ENCODE results near the gene MAP2K5. TPM values are rescaled to one million over a fixed set of nuclear protein-coding genes. Genes with fewer than 3 reads are reported as not detected.

Gene MAP2K5
- total RNA-seq, 1 donor from 2014 or later = 26.1 TPM

DNA sequence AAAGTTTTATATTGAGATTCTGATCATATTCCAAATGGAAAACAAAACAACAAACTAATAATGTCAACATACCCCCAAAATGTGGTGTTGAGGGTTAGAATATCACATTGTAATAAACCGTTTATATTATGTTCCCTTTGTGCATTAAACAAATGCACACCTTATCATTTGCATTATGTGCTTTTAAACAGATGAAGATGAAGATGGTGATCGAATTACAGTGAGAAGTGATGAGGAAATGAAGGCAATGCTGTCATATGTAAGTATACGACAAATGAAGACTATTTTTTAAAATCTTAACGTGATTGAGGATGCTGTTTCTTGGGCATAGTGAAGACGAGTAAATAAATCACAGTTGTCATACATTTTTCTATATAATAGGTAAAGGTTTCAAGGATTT, 20.6 kb downstream of the MAP2K5 start:
- no peak for DNase-seq (ENCODE audit: extremely low spot score, unreplicated experiment)
- Mint-ChIP-seq H3K27me3 (ENCODE audit: unreplicated experiment) (no peaks in the 10 kb centered on the region), H3K9me3 (ENCODE audit: unreplicated experiment) (peaks cover 6% of the 10 kb centered on the region), H3K4me3 (ENCODE audit: unreplicated experiment) (no peak overlapping the region), H3K4me1 (ENCODE audit: unreplicated experiment) (peaks cover 4% of the 10 kb centered on the region), H3K36me3 (ENCODE audit: unreplicated experiment) (peaks cover 38% of the 10 kb centered on the region), H3K27ac (ENCODE audit: unreplicated experiment) (no peak overlapping the region)
- TF ChIP-seq, protein P1, sequence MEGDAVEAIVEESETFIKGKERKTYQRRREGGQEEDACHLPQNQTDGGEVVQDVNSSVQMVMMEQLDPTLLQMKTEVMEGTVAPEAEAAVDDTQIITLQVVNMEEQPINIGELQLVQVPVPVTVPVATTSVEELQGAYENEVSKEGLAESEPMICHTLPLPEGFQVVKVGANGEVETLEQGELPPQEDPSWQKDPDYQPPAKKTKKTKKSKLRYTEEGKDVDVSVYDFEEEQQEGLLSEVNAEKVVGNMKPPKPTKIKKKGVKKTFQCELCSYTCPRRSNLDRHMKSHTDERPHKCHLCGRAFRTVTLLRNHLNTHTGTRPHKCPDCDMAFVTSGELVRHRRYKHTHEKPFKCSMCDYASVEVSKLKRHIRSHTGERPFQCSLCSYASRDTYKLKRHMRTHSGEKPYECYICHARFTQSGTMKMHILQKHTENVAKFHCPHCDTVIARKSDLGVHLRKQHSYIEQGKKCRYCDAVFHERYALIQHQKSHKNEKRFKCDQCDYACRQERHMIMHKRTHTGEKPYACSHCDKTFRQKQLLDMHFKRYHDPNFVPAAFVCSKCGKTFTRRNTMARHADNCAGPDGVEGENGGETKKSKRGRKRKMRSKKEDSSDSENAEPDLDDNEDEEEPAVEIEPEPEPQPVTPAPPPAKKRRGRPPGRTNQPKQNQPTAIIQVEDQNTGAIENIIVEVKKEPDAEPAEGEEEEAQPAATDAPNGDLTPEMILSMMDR (IDR thresholded peaks at IDR 0.05) = no peak

DNA sequence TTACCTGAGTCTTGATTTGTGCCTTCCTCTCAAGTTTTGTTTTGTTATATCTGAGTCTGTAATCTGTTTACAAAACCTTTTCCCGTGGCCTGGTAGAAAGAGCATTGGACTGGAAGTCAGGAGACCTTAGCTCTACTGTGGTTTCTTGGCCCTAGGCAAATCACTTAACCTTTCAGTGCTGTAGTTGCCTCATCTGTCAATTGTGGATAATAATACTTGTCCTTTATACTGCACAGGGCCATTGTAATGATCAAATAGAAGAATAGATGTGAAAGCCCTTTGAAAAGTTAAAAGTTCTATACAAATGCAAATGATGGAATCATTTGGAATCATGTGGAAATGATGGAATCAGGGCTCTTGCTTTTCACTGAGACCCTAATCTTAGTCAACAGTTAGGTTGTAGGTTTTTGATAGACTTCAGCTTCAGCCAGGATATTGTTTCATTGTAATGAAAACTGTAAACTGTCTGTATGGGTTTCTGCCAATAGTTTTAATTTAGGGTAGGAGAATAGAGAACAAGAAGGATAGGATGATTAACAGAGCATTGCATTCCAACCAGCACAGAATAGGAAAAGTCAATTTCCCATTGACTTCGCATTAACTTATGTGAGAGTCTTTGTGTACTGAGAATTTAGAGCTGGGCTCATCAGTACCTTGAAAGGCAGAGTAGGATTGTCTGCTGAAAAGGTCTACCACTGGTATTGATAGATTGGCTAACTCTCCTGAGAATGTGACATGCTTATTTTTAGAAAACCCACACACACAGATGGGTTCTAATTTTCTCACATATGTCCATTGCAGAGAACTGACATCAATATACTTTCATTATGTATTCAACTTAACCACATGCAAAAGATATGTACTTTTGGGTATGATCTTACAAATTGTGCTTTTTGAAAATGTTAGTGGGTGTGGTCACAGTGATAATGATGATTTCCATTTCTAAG, 21.8 kb downstream of the MAP2K5 start:
- H3K27me3 Mint-ChIP-seq (ENCODE audit: unreplicated experiment) = no peaks in the 10 kb centered on the region
- H3K36me3 Mint-ChIP-seq (ENCODE audit: unreplicated experiment) = peaks cover 32% of the 10 kb centered on the region
- no peaks in the 10 kb centered on the region for H3K9me3 Mint-ChIP-seq (ENCODE audit: unreplicated experiment)
- no peak overlapping the region for H3K27ac Mint-ChIP-seq (ENCODE audit: unreplicated experiment)
- TF ChIP-seq, protein P1 (IDR thresholded peaks at IDR 0.05) = no peak
- no peak overlapping the region for H3K4me3 Mint-ChIP-seq (ENCODE audit: unreplicated experiment)
- no peak for DNase-seq (ENCODE audit: extremely low spot score, unreplicated experiment)
- peaks cover 4% of the 10 kb centered on the region for H3K4me1 Mint-ChIP-seq (ENCODE audit: unreplicated experiment)

DNA sequence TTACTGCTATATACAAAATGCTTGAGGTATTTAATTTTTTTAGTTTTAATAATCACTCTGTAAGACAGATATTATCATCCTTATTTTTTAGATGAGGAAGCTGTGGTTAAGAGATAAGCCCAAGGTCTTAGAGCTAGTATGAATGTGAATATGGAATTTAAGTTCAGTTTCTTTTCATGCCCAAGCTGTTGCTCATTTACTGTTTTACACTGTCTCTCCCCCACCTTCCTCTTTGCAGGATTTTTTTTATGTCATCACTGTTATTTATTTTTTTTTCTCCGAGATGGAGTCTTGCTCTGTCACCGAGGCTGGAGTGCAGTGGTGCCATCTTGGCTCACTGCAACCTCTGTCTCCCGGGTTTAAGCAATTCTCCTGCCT, 22.5 kb downstream of the MAP2K5 start:
- TF ChIP-seq, protein P1 (IDR thresholded peaks at IDR 0.05) = no peak
- H3K9me3 Mint-ChIP-seq (ENCODE audit: unreplicated experiment) = no peaks in the 10 kb centered on the region
- peaks cover 4% of the 10 kb centered on the region for H3K4me1 Mint-ChIP-seq (ENCODE audit: unreplicated experiment)
- DNase-seq (ENCODE audit: extremely low spot score, unreplicated experiment) = no peak
- no peaks in the 10 kb centered on the region for H3K27me3 Mint-ChIP-seq (ENCODE audit: unreplicated experiment)
- H3K27ac Mint-ChIP-seq (ENCODE audit: unreplicated experiment) = no peak overlapping the region
- H3K4me3 Mint-ChIP-seq (ENCODE audit: unreplicated experiment) = no peak overlapping the region
- H3K36me3 Mint-ChIP-seq (ENCODE audit: unreplicated experiment) = peaks cover 29% of the 10 kb centered on the region

DNA sequence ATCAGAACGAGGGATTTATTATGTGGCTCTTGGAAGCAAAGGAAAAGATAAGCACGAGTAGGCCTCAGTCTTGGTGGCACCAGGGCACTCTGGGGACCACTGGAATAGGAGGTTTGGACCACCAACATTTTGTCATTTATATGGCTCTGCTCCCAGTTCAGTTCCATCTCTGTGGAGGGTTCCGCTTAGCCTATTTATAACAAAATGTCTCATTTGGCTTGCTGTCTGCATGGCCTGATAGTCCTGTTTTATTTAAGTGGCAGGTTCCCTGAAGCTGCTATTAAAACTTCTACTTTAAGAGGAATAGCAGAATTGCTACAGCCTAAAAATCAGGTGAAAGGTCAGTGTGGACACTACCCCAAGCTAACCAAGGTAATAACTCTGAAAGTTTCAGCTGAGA, 27.2 kb downstream of the MAP2K5 start:
- no peaks in the 10 kb centered on the region for H3K4me1 Mint-ChIP-seq (ENCODE audit: unreplicated experiment)
- H3K27ac Mint-ChIP-seq (ENCODE audit: unreplicated experiment) = no peak overlapping the region
- no peak overlapping the region for H3K4me3 Mint-ChIP-seq (ENCODE audit: unreplicated experiment)
- no peaks in the 10 kb centered on the region for H3K9me3 Mint-ChIP-seq (ENCODE audit: unreplicated experiment)
- H3K36me3 Mint-ChIP-seq (ENCODE audit: unreplicated experiment) = peaks cover 27% of the 10 kb centered on the region
- no peaks in the 10 kb centered on the region for H3K27me3 Mint-ChIP-seq (ENCODE audit: unreplicated experiment)
- DNase-seq (ENCODE audit: extremely low spot score, unreplicated experiment) = no peak
- TF ChIP-seq, protein P1 (IDR thresholded peaks at IDR 0.05) = no peak

DNA sequence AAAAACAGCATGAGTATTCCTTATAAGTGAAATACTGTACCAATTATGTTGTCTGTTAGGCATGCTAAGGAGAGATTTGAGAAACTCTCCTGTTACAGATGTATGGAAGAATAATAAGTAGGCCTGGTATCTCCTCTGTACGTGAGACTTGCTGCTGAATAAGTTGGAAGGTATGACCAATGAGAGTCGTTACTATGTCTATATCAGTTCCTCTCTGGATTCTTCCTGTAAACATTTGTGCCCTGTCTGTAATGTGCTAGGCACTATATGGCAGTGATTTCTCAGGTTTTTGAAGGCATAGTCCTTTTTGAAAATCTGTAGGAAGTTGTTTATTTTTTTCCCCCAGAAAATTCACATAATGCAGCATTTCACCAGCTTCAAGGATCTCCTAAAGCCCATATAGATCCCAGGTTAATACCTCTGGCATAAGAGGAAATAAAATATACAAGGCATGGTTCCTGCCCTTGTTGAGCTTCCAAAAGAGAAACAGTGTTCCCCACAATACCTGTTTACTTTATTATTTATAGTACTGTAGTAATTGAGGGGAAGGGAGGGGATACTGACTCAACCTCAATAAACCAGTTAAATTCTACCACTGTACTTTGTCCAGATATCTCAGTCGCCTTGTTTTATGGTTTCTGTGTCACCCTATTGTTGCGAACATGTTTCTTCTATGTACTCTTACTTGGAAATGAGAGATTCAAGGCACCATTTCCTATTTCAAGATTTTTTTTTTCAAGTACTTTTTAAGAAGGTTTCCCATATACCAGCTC, 28.6 kb downstream of the MAP2K5 start:
- TF ChIP-seq, protein P1 (IDR thresholded peaks at IDR 0.05) = no peak
- DNase-seq (ENCODE audit: extremely low spot score, unreplicated experiment) = no peak
- H3K4me1 Mint-ChIP-seq (ENCODE audit: unreplicated experiment) = no peaks in the 10 kb centered on the region
- no peak overlapping the region for H3K27ac Mint-ChIP-seq (ENCODE audit: unreplicated experiment)
- H3K9me3 Mint-ChIP-seq (ENCODE audit: unreplicated experiment) = no peaks in the 10 kb centered on the region
- H3K4me3 Mint-ChIP-seq (ENCODE audit: unreplicated experiment) = no peak overlapping the region
- peaks cover 27% of the 10 kb centered on the region for H3K36me3 Mint-ChIP-seq (ENCODE audit: unreplicated experiment)
- no peaks in the 10 kb centered on the region for H3K27me3 Mint-ChIP-seq (ENCODE audit: unreplicated experiment)

All from osteocyte (in vitro differentiated cells).